GM18505 (cell line): ENCODE measurements around the gene TNFSF13.

Source experiments
- ATAC-seq: cut with Tn5 transposase; IDR thresholded peaks from one replicate; pipeline ENCODE4 v1.9.1; 2021; ENCODE audit not compliant: unreplicated experiment
- POLR2A ChIP-seq: IDR thresholded peaks from 4 replicates; pipeline ENCODE4 v1.6.1; 2011; ENCODE audit warnings: borderline replicate concordance; ENCODE audit not compliant: insufficient read depth, insufficient read length; ENCODE audit errors: extremely low read depth

TNFSF13 gene

GRCh38 chr17:7538891-7539545, 19.5 kb upstream of the TNFSF13 start:
- no peak for TF ChIP-seq POLR2A
- ATAC-seq = no peak

DNA sequence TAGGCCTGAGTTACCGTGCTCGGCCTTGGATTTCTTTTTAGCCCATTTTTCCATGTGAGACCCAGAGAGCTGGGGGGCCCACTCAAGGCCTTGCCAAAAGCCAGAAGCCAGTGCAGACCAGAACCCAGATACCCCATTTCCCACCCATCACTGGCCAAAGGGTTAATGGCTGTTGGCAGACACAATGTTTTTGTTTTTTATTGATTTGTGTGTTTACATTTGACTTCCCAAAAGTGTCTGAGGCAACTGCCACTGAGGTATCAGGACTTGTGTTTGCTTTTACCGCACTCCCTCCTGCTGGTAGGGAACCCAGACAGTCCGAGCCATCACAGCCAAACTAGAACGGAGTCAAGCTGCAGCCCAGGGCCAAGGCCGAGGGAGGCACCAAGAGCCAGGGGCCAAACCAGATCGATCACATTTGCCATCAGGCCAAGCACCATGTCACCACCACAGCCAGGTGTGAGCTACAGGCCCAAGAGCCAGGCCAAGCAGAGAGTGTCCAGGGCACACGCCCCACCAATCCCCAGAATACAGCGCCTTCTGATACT, 17.4 kb upstream of the TNFSF13 start:
- no peak for TF ChIP-seq POLR2A

GRCh38 chr17:7544911-7545310, 13.6 kb upstream of the TNFSF13 start:
- ATAC-seq = no peak
- no peak for TF ChIP-seq POLR2A

More for the DNA sequence above, 17.4 kb upstream of the TNFSF13 start:
- ATAC-seq = no peak

- peak; percentile 61 for TF ChIP-seq POLR2A
- no peak for ATAC-seq
Measured at GRCh38 chr17:7548585-7549400, 9.8 kb upstream of the TNFSF13 start, which contains the start of gene TNFSF12. Gene TNFSF12 (plus strand): TSS chr17:7549058. CDS start chr17:7549154, 96 bp downstream.

DNA sequence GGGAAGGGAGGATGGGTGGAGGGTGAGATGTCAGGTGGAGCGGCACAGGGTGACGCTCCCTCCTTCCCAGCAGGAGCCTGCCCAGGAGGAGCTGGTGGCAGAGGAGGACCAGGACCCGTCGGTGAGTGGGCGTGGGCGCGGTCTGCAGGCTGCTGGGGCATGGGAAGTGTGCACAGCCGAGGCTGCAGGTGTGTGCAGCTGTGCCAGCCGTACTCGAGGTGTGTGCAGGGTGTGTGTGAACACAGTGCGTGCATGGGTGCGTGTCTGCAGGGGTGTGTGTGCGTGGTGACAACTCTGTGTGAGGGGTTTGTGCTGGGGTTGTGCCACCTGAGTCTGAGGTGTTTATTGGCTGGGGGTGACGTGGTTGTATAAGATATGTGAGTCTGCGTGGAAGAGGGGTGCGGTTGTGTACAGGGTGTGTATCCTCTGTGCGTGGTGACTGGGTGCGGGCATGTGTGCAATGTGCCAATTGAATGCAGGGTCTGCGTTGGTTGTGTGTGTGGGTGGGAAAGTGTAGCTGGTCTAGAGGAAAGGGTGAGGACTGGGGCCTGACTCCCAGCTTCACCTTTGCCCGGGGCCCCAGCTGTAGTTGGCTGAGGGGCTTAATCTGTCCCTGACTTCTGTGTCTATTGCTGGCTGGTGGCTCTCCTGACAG, 9.0 kb upstream of the TNFSF13 start:
- TF ChIP-seq POLR2A = no peak
- no peak for ATAC-seq

DNA sequence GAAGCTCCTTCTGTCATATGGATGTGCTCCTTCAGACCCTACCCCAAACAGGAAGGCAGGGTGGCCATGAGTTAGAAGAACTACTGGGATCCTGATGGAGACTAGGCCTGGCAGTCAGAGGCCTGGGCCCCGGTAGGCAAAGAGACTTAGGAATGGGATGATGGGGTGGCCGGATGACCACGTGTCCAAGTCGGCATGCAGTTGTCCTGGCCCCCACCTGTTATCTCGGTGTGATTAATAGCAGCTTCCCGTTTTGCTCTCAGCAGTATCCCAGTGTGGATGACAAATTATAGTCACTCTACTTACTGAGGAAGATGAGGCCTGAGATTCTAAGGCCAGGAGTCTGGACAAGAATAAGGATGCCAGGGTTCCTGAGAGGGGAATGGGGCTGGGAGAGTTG, 8.2 kb upstream of the TNFSF13 start:
- no peak for TF ChIP-seq POLR2A
- ATAC-seq = no peak

DNA sequence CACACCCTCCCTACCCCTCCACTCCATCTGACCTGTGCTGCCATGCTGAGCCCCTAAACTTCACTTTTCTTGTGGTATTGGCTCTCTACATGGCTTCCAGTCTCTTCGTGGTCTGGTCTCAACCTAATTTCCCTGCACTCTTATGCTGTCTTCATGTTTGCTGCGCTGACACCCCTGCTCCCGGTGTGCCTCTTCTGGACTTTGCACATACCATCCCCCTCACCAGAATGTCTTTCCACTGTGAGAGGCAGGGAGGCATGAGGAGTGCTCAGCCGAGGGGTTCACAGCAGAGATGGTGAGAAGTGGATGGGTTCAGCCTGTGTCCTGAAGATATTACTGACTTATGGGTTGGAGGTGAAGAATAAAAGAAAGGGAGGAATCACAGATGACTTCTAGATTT, 7.2 kb upstream of the TNFSF13 start:
- TF ChIP-seq POLR2A = no peak
- no peak for ATAC-seq

GRCh38 chr17:7552621-7553051, 5.9 kb upstream of the TNFSF13 start:
- no peak for TF ChIP-seq POLR2A
- ATAC-seq = peak; percentile 48

DNA sequence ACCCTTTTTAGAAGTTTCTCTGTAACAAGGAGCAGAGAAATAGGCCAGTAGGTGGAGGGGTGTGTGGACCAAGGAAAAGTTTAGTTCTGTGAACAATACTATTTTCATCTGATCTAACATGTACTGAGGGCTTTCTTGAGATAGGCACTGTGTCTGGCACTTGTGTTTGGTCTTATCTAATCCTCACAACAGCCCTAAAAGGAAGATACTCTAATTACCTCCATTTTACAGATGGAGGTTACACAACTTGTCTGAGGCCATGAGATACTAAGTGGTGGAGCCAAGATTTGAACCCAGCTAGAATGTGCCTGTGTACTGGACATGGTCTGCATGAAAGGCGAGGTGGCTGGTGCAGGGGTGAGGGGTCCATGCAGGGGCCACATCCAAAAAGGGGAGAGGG, 5.2 kb upstream of the TNFSF13 start:
- ATAC-seq = no peak
- no peak for TF ChIP-seq POLR2A

DNA sequence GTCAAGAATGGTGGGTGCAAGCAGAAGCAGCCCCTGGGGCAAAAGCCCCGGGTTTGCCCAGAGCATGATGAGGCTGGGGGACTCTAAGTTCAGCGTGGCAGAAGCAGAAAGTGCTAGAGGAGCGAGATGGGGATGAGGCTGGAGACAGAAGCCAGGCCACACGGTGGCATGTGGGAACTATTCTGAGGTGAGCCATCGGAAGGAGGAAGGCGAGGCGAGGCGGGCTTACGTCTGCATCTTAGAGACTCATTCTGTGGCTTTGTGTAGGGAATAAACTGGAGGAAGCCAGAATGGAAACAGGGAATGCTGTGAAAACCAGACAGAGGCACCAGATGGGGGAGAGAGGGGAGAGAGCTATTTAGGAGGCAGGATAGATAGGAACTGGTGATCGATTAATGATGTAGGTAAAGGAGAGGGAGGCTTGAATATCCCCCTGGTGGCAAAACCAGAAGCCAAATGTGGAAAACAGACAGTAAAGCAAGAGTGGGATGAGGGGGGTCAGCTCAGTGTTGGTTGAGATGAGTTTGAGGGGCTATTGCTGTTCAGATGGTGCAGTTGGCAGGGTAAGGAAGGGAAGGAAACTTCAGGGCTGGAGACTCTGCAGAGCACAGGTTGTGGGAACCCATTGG, 3.1 kb upstream of the TNFSF13 start:
- ATAC-seq = no peak
- TF ChIP-seq POLR2A = no peak

GRCh38 chr17:7556627-7557026, 1.9 kb upstream of the TNFSF13 start:
- no peak for TF ChIP-seq POLR2A
- no peak for ATAC-seq

DNA sequence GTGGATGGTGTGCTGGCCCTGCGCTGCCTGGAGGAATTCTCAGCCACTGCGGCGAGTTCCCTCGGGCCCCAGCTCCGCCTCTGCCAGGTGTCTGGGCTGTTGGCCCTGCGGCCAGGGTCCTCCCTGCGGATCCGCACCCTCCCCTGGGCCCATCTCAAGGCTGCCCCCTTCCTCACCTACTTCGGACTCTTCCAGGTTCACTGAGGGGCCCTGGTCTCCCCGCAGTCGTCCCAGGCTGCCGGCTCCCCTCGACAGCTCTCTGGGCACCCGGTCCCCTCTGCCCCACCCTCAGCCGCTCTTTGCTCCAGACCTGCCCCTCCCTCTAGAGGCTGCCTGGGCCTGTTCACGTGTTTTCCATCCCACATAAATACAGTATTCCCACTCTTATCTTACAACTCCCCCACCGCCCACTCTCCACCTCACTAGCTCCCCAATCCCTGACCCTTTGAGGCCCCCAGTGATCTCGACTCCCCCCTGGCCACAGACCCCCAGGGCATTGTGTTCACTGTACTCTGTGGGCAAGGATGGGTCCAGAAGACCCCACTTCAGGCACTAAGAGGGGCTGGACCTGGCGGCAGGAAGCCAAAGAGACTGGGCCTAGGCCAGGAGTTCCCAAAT, 1.3 kb upstream of the TNFSF13 start:
- ATAC-seq = no peak
- no peak for TF ChIP-seq POLR2A
